ENCODE data around the gene BAHCC1.

GRCh38 chr17:81483862-81484194 is 88.6 kb downstream of the BAHCC1 start:
- TF ChIP-seq, protein P1, sequence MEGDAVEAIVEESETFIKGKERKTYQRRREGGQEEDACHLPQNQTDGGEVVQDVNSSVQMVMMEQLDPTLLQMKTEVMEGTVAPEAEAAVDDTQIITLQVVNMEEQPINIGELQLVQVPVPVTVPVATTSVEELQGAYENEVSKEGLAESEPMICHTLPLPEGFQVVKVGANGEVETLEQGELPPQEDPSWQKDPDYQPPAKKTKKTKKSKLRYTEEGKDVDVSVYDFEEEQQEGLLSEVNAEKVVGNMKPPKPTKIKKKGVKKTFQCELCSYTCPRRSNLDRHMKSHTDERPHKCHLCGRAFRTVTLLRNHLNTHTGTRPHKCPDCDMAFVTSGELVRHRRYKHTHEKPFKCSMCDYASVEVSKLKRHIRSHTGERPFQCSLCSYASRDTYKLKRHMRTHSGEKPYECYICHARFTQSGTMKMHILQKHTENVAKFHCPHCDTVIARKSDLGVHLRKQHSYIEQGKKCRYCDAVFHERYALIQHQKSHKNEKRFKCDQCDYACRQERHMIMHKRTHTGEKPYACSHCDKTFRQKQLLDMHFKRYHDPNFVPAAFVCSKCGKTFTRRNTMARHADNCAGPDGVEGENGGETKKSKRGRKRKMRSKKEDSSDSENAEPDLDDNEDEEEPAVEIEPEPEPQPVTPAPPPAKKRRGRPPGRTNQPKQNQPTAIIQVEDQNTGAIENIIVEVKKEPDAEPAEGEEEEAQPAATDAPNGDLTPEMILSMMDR (IDR thresholded peaks at IDR 0.05; ENCODE audit: low read depth, low read length), result no peak
- TF ChIP-seq EZH2phosphoT487 (IDR thresholded peaks at IDR 0.05; ENCODE audit: low read depth), result no peak

Data from OCI-LY3 (cell line).